HG02798 (cell line): Measurements from ENCODE around the gene NAV2.

ENCODE experiments used
- ATAC-seq: cut with Tn5 transposase; IDR thresholded peaks from one replicate; pipeline ENCODE4 v1.9.1; 2021; ENCODE audit warnings: mild to moderate bottlenecking; ENCODE audit not compliant: unreplicated experiment, poor library complexity

NAV2 gene

GRCh38 chr11:19739872-19740271 lies 27.2 kb downstream of the NAV2 start:
- ATAC-seq = no peak

GRCh38 chr11:19740586-19740985 lies 27.9 kb downstream of the NAV2 start:
- no peak for ATAC-seq

GRCh38 chr11:19742588-19743292 lies 30.1 kb downstream of the NAV2 start:
- ATAC-seq = peak; percentile 84

GRCh38 chr11:19743622-19744021 lies 31.0 kb downstream of the NAV2 start:
- no peak for ATAC-seq

- no peak for ATAC-seq
Measured at GRCh38 chr11:19744130-19744529, 31.5 kb downstream of the NAV2 start.

GRCh38 chr11:19746086-19746485 lies 33.4 kb downstream of the NAV2 start:
- no peak for ATAC-seq

GRCh38 chr11:19747634-19748033 lies 35.0 kb downstream of the NAV2 start:
- ATAC-seq = no peak

- ATAC-seq = no peak
Measured at GRCh38 chr11:19751055-19751454, 38.4 kb downstream of the NAV2 start.

- ATAC-seq = no peak
Measured at GRCh38 chr11:19753451-19754106, 40.9 kb downstream of the NAV2 start.

GRCh38 chr11:19756675-19757475 lies 44.2 kb downstream of the NAV2 start:
- no peak for ATAC-seq

GRCh38 chr11:19759389-19759788 lies 46.8 kb downstream of the NAV2 start:
- no peak for ATAC-seq

GRCh38 chr11:19762266-19762665 lies 49.6 kb downstream of the NAV2 start:
- ATAC-seq = no peak

GRCh38 chr11:19763330-19763729 lies 50.7 kb downstream of the NAV2 start:
- ATAC-seq = no peak

- no peak for ATAC-seq
Measured at GRCh38 chr11:19766206-19766605, 53.6 kb downstream of the NAV2 start.

- no peak for ATAC-seq
Measured at GRCh38 chr11:19766810-19767209, 54.2 kb downstream of the NAV2 start.

GRCh38 chr11:19767627-19768151 lies 55.1 kb downstream of the NAV2 start:
- no peak for ATAC-seq

- no peak for ATAC-seq
Measured at GRCh38 chr11:19768197-19768596, 55.6 kb downstream of the NAV2 start.

- no peak for ATAC-seq
Measured at GRCh38 chr11:19768815-19769214, 56.2 kb downstream of the NAV2 start.

GRCh38 chr11:19769820-19770219 lies 57.2 kb downstream of the NAV2 start:
- peak; percentile 61 for ATAC-seq

- ATAC-seq = no peak
Measured at GRCh38 chr11:19770277-19770676, 57.6 kb downstream of the NAV2 start.

GRCh38 chr11:19771463-19771862 lies 58.8 kb downstream of the NAV2 start:
- no peak for ATAC-seq
